ENCODE data around the gene USF2. TPM values are rescaled to one million over a fixed set of nuclear protein-coding genes. Genes with fewer than 3 reads are reported as not detected.

The USF2 gene
- total RNA-seq, 4 donors from 2014 or later, result 118 to 169 (median 143) TPM

- ATAC-seq (no peak), DNase-seq (no peak)
- intact Hi-C loops (cut with DNase I; ENCODE audit: low total_unique reads) (no loop called here), in situ Hi-C loops (cut with MboI; ENCODE audit: low sequenced_read_pairs in 4 of 4) (loop anchor here in 1 of 4 donors (10.0 kb wide), 1 partner anchor 134 kb away; the partner anchor contains the start of gene FXYD7)
- TF ChIP-seq POLR2A (IDR thresholded peaks at IDR 0.05), result no peak
- no peak for TF ChIP-seq CTCF (IDR thresholded peaks at IDR 0.05 in 4 of 5, conservative IDR thresholded peaks at IDR 0.05 in 1 of 5)
- Histone ChIP-seq H3K27ac (no peak overlapping the region), H3K4me1 (no peaks in the 10 kb centered on the region), H3K27me3 (no peaks in the 10 kb centered on the region), H3K9me3 (no peaks in the 10 kb centered on the region), H3K36me3 (peaks cover 0 to 58% of the 10 kb centered on the region in 2 donors), H3K4me3 (no peak overlapping the region)
These were observed 10.0 kb downstream of the USF2 start for GRCh38 chr19:35278578-35279284.

- ATAC-seq (no peak), DNase-seq (no peak)
- Histone ChIP-seq H3K36me3 (peaks cover 0 to 53% of the 10 kb centered on the region in 2 donors), H3K27me3 (no peaks in the 10 kb centered on the region), H3K9me3 (no peaks in the 10 kb centered on the region), H3K4me3 (no peak overlapping the region), H3K27ac (no peak overlapping the region), H3K4me1 (no peaks in the 10 kb centered on the region)
- TF ChIP-seq POLR2A (IDR thresholded peaks at IDR 0.05), result no peak
- no peak for TF ChIP-seq CTCF (IDR thresholded peaks at IDR 0.05 in 4 of 5, conservative IDR thresholded peaks at IDR 0.05 in 1 of 5)
- intact Hi-C loops (cut with DNase I; ENCODE audit: low total_unique reads), result no loop called here
- in situ Hi-C loops (cut with MboI; ENCODE audit: low sequenced_read_pairs in 4 of 4), result loop anchor here in 1 of 4 donors (10.0 kb wide), 1 partner anchor 135 kb away; the partner anchor contains the start of gene FXYD7
These were observed 10.6 kb downstream of the USF2 start for GRCh38 chr19:35279374-35279773.

- no peak for TF ChIP-seq CTCF (IDR thresholded peaks at IDR 0.05 in 4 of 5, conservative IDR thresholded peaks at IDR 0.05 in 1 of 5)
- TF ChIP-seq POLR2A (IDR thresholded peaks at IDR 0.05), result no peak
- ATAC-seq (no peak), DNase-seq (no peak)
- intact Hi-C loops (cut with DNase I; ENCODE audit: low total_unique reads) (no loop called here), in situ Hi-C loops (cut with MboI; ENCODE audit: low sequenced_read_pairs in 4 of 4) (loop anchor here in 1 of 4 donors (10.0 kb wide), 1 partner anchor 135 kb away; the partner anchor contains the start of gene FXYD7)
- Histone ChIP-seq H3K27ac (no peak overlapping the region), H3K9me3 (no peaks in the 10 kb centered on the region), H3K27me3 (no peaks in the 10 kb centered on the region), H3K4me3 (no peak overlapping the region), H3K4me1 (no peaks in the 10 kb centered on the region), H3K36me3 (peaks cover 0 to 50% of the 10 kb centered on the region in 2 donors)
These were observed 11.4 kb downstream of the USF2 start for GRCh38 chr19:35279985-35280821.

GRCh38 chr19:35281303-35281702, 12.5 kb downstream of the USF2 start:
- no peaks in the 10 kb centered on the region for H3K4me1 ChIP-seq
- H3K4me3 ChIP-seq, result no peak overlapping the region
- H3K27me3 ChIP-seq, result no peaks in the 10 kb centered on the region
- intact Hi-C loops (cut with DNase I; ENCODE audit: low total_unique reads), result no loop called here
- TF ChIP-seq POLR2A (IDR thresholded peaks at IDR 0.05) (no peak), CTCF (IDR thresholded peaks at IDR 0.05 in 4 of 5, conservative IDR thresholded peaks at IDR 0.05 in 1 of 5) (no peak)
- ATAC-seq (no peak), DNase-seq (no peak)
- in situ Hi-C loops (cut with MboI; ENCODE audit: low sequenced_read_pairs in 4 of 4), result no loop called here
- H3K9me3 ChIP-seq, result no peaks in the 10 kb centered on the region
- peaks cover 0 to 39% of the 10 kb centered on the region in 2 donors for H3K36me3 ChIP-seq
- H3K27ac ChIP-seq, result no peak overlapping the region

All from gastrocnemius medialis (tissue), 4 donors.